Amniotic stem cell (primary cell): ENCODE results near the gene CCDC33.

Experiments
- DNase-seq: peaks from one replicate; lab custom pipeline; 2025; lab: John Stamatoyannopoulos, UW

CCDC33 gene

DNA sequence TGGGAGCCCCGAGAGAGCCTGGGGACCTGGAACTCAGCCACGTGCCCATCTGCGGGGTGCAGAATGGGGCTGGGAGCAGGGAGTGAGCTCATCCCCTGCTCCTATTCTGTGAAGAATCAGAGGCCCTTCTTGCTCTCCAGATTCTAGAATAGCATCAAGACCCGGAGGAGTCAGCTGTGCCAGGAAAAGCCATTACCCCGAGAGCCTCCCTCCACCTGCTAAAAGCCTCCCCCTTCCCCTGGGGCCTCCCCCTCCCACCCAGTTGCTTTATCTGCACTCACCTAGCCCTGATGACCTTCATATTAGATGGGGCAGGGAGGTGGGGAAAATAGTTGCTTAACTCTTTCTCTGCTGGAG, 23.1 kb downstream of the CCDC33 start:
- DNase-seq = no peak

GRCh38 chr15:74259821-74260607, 23.9 kb downstream of the CCDC33 start:
- DNase-seq = no peak

GRCh38 chr15:74261041-74261440, 24.9 kb downstream of the CCDC33 start:
- DNase-seq = no peak

DNA sequence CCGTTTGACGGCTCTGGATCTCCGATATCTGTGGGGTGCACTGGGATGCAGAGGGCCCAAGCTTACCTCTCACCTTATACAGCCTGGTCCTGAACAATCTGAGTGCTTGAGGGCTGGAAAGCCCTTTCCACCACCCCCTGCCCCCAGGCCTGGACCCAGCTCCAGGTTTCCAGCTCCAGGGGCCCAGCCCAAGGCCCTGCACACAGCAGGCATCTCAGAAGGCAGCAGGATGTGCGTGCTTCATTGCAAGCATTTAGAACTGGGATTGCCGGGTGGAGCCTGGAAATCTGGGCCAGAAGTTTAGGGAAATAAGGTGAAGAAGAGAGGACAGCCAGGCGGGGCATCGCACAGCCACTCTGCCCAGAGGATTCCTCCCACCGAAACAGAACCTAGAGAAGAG, 25.6 kb downstream of the CCDC33 start:
- no peak for DNase-seq

DNA sequence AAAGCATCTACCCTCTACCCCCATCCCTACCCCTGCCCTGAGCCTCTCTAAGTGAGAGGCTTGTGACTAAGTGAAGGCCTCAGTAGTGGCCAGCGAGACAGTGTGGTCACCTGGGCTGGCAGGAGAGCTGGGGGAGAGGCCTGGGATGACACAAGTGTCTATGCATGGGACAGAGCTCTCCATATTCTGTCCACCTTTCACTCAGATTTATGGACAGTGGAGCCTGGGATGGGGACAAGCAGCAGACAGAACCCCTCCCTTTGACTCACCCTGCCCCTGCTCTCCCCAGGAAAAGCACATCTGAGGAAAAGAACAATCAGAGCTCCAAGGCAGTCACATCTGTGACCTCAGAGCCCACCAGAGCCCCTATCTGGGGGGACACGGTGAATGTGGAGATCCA, 26.0 kb downstream of the CCDC33 start:
- no peak for DNase-seq

DNA sequence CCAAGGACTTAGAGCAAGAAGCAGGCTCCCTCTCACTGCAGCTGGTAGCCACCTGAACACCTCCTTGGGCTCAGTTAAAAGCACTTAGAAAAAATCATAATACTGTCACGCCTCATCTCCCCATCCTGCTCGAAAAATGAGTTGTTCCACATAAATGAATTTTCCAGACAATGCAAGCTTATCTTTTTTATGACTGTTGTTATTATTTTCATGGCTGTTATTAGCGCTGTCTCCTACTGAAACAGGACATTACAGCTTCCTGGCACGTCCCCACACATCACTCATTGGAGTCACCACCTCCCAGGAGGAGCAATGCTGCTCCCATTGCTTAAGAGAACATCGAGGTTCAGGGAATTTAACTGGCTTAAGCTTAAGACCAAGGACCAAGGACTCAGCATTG, 26.5 kb downstream of the CCDC33 start:
- no peak for DNase-seq

DNA sequence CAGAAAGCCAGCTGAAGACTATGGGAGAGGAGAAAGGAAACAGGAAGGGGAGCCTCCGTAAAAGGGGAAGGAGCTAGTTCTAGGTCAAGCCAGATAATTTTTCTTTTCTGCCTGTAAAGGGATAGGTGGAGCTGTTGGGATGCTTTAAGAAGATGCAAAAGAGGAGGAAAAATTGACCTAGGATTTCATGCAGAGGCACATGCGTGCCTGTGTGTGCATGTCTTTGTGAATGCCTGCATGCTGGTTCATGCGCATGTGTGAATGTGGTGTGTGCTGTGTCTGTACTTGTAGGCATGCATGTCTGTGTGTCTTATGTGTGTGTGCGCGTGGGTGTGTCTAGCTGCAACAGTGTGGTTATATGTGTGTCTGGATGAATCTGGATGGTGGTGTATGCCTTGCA, 27.3 kb downstream of the CCDC33 start:
- no peak for DNase-seq

DNA sequence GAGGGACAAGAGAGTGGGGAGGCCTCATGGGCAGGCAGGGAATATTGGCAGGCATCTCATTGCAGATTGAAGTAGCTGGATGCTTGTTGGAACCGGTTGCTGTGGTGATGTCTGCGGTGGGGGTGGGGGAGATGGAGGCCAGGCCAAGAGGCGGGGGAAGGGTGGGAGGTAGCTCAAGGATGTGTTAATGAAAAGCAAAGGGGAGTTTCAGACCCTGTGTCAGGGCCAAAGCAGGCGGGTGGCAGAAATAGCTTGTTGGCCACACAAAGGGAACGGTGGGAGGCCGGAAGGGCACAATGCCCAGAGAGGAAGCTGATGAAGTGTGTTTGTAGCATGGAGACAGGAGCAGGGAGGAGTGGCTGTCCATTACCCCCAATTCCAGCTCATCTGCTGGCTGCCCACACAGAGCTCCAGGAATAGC, 28.0 kb downstream of the CCDC33 start:
- no peak for DNase-seq

GRCh38 chr15:74265046-74265639, 29.0 kb downstream of the CCDC33 start:
- no peak for DNase-seq

GRCh38 chr15:74268020-74268419, 31.9 kb downstream of the CCDC33 start:
- DNase-seq = no peak

GRCh38 chr15:74269362-74270035, 33.4 kb downstream of the CCDC33 start:
- DNase-seq = no peak

- DNase-seq = no peak
Observed at GRCh38 chr15:74270155-74270554, 34.0 kb downstream of the CCDC33 start.

DNA sequence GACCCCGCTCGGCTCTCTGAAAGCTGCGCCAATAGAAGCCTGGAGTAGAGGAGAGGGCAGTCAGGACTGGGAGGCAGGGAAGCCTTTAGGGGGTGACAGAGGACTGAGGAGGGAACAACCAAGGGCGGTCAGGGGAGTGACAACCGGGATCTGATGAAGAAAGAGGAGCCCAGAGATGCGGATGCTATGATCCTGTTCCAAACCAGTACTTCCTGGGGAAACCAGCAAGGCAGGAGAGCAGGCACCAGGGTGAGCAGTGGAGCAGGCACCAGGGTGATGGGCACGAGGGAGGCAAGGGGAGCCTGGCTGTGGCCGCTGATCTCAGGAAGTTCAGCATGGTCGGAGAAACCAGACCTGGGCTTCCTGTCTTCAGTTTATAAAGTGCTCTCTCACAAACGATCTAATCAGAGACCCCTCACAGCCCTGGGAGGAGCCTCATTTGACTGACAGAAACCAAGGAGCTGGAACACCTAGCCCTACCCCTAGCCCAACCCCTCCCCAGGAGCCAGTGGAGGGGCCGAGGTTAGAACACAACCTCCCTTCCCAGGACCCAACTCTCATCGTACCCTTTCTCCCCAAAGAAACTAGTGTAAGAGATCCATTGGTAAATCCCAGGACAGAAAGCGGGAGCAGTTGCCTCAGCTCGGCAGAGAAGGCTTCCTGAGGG, 34.9 kb downstream of the CCDC33 start:
- DNase-seq = no peak

- no peak for DNase-seq
Observed at GRCh38 chr15:74272812-74273211, 36.7 kb downstream of the CCDC33 start.

- no peak for DNase-seq
Observed at GRCh38 chr15:74274470-74275038, 38.4 kb downstream of the CCDC33 start.

DNA sequence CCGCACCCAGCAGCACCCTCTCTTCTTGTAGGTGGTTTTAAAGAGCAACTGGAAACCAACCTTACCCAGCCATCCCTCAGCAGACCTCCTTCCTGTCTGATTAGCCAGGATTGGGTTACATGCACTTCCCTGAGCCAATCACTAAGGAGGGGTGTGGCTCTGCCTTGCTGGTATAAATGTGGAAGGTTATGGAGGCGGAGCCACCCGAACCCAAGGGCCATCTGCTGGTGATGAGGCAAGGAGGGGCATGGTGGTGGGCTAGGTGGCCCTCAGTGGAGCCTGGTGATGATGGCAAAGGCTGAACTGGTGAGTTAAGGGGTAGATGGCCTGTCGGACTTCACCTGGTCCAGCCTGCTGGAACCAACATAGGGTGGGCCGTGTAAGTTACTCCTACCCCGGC, 39.8 kb downstream of the CCDC33 start:
- DNase-seq = no peak

DNA sequence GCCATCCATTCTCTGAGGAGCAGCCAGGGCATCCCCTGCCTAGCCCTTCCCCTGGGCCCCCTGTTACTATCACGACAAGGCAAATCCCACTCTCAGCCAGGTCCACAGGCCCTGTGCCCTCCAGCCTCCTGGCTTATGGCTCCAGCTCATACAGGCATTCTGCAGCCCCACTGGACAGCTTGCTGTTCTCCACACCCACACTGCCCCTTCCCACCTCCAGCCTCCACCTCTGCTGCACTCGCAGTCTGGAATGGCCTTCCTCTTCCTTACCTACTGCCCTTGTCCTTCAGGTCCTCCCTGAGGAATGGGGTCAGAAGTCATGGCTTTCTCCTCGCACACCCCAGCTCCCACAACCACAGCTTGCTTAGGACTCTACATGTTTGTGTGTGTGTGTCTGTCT, 40.4 kb downstream of the CCDC33 start:
- no peak for DNase-seq

- DNase-seq = no peak
Observed at GRCh38 chr15:74277242-74277810, 41.2 kb downstream of the CCDC33 start.

GRCh38 chr15:74278207-74278606, 42.1 kb downstream of the CCDC33 start:
- no peak for DNase-seq

DNA sequence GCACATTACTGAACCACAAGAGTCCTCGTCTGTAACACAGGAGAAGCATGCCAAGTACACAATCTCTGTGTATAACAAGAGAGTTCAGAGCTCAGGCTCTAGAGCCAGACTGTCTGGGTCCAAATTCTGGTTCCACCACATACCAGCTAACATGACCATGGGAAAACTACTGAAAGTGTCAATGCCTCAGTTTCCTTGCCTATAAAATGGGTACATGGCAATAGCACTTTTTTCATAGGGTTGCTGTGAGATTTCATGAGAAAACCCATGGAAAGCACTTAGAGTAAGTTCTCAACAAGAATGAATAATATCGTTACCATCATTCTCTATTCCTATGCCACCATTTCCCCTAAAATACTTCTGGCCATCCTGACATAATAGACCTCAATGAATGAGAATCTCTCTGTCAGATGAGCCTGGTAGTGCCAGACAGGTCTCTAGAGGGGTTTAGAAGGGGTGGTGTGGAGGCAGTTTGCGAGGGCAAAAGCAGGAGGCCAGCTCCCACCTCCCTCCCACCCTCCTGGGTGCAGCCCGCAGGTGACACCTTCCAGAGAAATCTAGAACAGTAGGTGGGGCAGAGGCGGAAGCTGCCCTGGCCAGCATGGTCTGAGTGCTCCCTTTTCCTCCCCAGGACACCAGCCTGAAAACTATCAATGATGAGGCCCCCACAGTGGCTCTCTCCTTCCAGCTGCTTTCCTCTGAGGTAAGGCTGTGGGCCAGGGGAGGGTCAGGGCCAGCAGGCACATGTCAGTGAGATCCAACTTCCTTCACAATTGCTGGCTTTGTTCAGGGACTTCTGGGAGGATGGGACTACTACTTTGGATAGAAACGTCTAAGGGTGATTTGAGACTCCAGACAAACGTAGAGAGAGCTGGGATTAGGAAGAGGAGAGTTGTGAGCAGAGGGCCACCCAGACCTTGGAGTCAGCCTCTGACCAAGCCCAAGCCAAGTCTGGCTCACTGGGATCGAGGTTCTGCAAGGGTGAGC, 45.3 kb downstream of the CCDC33 start:
- DNase-seq = no peak

GRCh38 chr15:74283368-74283767, 47.2 kb downstream of the CCDC33 start:
- no peak for DNase-seq
